HG02943 (cell line): ENCODE measurements around the gene TRIO.

Experiments
- ATAC-seq: cut with Tn5 transposase; IDR thresholded peaks from one replicate; pipeline ENCODE4 v1.9.1; 2021; ENCODE audit warnings: mild to moderate bottlenecking, low read depth, moderate library complexity; ENCODE audit not compliant: unreplicated experiment

TRIO gene

GRCh38 chr5:14486996-14487896, 344.1 kb downstream of the TRIO start:
- no peak for ATAC-seq

- no peak for ATAC-seq
Observed at GRCh38 chr5:14487897-14488570, 344.9 kb downstream of the TRIO start.

- ATAC-seq = no peak
Observed at GRCh38 chr5:14488709-14489108, 345.6 kb downstream of the TRIO start.

DNA sequence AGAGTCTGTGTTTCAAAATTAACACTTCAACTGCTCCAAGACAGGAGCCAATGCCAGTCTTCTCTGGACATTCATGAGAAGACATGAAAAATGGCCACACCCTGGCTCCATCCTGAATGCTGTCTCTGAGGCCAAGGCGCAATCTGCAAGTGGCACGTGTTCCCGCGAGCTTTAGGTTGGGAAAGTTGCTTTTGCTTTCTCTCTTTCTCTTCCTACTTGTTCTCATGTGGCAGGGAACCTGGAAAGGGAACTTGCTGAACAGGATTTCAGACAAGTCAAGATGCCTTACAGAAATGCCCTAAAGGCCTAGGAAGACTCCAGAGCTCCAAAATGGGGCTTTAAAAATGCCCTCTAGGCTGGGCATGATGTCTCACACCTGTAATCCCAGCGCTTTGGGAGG, 346.5 kb downstream of the TRIO start:
- no peak for ATAC-seq

- ATAC-seq = no peak
Observed at GRCh38 chr5:14490309-14490711, 347.2 kb downstream of the TRIO start.

GRCh38 chr5:14491015-14491915, 348.1 kb downstream of the TRIO start:
- no peak for ATAC-seq

- ATAC-seq = no peak
Observed at GRCh38 chr5:14492331-14492964, 349.3 kb downstream of the TRIO start.

DNA sequence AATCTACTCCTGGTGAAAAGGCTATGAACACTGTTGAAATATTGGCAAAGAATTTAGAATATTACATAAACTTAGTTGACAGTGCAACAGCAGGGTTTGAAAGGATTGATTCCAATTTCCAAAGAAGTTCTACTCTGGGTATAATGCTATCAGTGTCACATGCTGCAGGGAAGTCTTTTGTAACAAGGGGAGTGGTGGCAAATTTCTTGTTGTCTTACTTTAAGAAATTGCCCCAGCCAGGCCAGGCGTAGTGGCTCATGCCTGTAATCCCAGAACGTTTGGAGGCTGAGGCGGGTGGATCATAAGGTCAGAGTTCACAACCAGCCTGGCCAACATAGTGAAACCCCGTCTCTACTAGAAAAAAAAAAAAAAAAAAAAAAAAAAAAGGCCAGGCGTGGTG, 352.2 kb downstream of the TRIO start:
- no peak for ATAC-seq

- no peak for ATAC-seq
Observed at GRCh38 chr5:14497311-14497710, 354.2 kb downstream of the TRIO start.

- ATAC-seq = no peak
Observed at GRCh38 chr5:14501353-14502293, 358.5 kb downstream of the TRIO start.

DNA sequence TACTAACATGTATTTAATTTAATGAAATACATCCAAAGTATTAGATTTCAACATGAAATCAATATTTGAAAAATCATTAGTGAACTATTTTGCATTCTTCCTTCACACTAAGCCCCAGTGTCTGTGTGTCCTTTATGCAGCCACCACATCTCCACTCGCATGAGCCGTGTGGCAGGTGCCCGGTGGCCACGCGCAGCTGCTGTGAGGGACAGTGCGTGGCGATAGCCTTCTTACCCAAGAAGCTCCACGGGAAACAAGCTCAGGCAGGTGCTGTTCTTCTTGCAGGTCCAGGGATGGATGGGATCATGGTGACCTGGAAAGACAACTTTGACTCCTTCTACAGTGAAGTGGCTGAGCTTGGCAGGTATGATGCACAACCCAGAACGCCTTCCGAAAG, 359.1 kb downstream of the TRIO start:
- no peak for ATAC-seq

- ATAC-seq = no peak
Observed at GRCh38 chr5:14503017-14503680, 360.0 kb downstream of the TRIO start.

GRCh38 chr5:14503681-14504331, 360.7 kb downstream of the TRIO start:
- ATAC-seq = no peak

- no peak for ATAC-seq
Observed at GRCh38 chr5:14504332-14504727, 361.2 kb downstream of the TRIO start.

DNA sequence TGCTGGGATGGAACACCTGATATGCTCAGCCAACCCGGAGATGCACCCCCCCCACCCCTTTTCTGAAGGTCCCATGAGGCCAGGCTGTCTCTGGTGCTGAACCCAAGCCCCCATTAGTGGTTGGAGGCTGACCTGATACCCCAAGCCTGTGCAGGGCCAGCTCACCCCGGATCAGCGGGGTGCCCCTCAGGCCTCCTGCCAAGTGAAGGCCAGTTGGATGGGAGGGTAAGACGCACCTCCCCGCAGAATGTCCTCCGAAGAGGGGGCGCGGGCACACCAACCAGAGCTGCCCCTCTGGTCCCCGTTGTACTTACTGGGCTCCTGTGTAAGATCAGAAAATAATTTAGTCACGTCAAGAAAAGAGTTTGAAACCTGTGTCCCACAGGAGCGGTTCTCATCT, 361.7 kb downstream of the TRIO start:
- ATAC-seq = no peak

- no peak for ATAC-seq
Observed at GRCh38 chr5:14505310-14506139, 362.4 kb downstream of the TRIO start.

- no peak for ATAC-seq
Observed at GRCh38 chr5:14506140-14506538, 363.0 kb downstream of the TRIO start.
